IMR-90 (cell line): ENCODE measurements around the gene DUSP16. TPM values are rescaled to one million over a fixed set of nuclear protein-coding genes. Genes with fewer than 3 reads are reported as not detected.

Experiments
- ATAC-seq: fragments of 200-7000 bp; cut with Tn5 transposase; 2 replicates; pipeline ENCODE4 v1.9.1; 2020; ENCODE audit warnings: low read depth, mild to moderate bottlenecking, moderate library complexity
- BruUV-seq: library from RNA; stranded (reverse); fragments of 400-500 nt; replicated peaks from 2 replicates; lab custom pipeline; 2021; lab: Mats Ljungman, UMichigan
- CTCF ChIA-PET: fragments of 300-600 bp; formaldehyde crosslinking; extraction: SDS; loops from one replicate; lab custom pipeline; 2021; ENCODE audit warnings: antibody characterized with exemption; lab: Yijun Ruan, JAX
- POLR2A ChIA-PET: fragments of 300-600 bp; sonication (Branson Sonifier 250); formaldehyde crosslinking; loops from one replicate; lab custom pipeline; 2022; ENCODE audit warnings: antibody characterized with exemption; ENCODE audit not compliant: unreplicated experiment; lab: Charles Lee
- DNase-seq: peaks from one replicate; pipeline ENCODE4 v3.0.0; 2013
- H2AFZ ChIP-seq: replicated peaks from 2 replicates; pipeline ENCODE3; 2013; ENCODE audit warnings: low read length, mild to moderate bottlenecking; ENCODE audit not compliant: poor library complexity
- H2AK5ac ChIP-seq: 2 replicates; pipeline ENCODE4 v1.6.1; 2013; ENCODE audit warnings: low read depth, low read length, inconsistent platforms
- H2AK9ac ChIP-seq: replicated peaks from 2 replicates; pipeline ENCODE3; 2013; ENCODE audit warnings: mild to moderate bottlenecking, low read depth, low read length, moderate library complexity; ENCODE audit not compliant: poor library complexity
- H2BK120ac ChIP-seq: 2 replicates; pipeline ENCODE4 v1.6.1; 2013; ENCODE audit warnings: low read depth, low read length, inconsistent platforms
- H2BK15ac ChIP-seq: 3 replicates; pipeline ENCODE4 v1.6.1; 2013; ENCODE audit warnings: low read depth, low read length, inconsistent platforms
- H2BK20ac ChIP-seq: 2 replicates; pipeline ENCODE4 v1.6.1; 2013; ENCODE audit warnings: low read depth, mild to moderate bottlenecking, inconsistent platforms, low read length, moderate library complexity
- H2BK5ac ChIP-seq: 2 replicates; pipeline ENCODE4 v1.6.1; 2013; ENCODE audit warnings: mild to moderate bottlenecking, low read depth, low read length, inconsistent platforms; ENCODE audit not compliant: poor library complexity, severe bottlenecking
- H3K14ac ChIP-seq: replicated peaks from 2 replicates; pipeline ENCODE4 v1.6.1; 2013; ENCODE audit warnings: low read depth, low read length, inconsistent platforms
- H3K18ac ChIP-seq: 2 replicates; pipeline ENCODE4 v1.6.1; 2013; ENCODE audit warnings: low read depth, low read length, control low read depth
- H3K23ac ChIP-seq: 2 replicates; pipeline ENCODE4 v1.6.1; 2013; ENCODE audit warnings: low read depth, low read length, inconsistent platforms
- H3K27ac ChIP-seq: 2 replicates; pipeline ENCODE4 v1.5.1; 2013; ENCODE audit warnings: mild to moderate bottlenecking, control low read depth, low read length; ENCODE audit not compliant: insufficient read depth
- H3K27me3 ChIP-seq: 2 replicates; pipeline ENCODE4 v1.6.1; 2013; ENCODE audit warnings: low read length; ENCODE audit not compliant: control insufficient read depth, insufficient read depth
- H3K36me3 ChIP-seq: 2 replicates; pipeline ENCODE4 v1.6.1; 2013; ENCODE audit warnings: low read length, mixed read lengths; ENCODE audit not compliant: control insufficient read depth, insufficient read depth
- H3K4ac ChIP-seq: 2 replicates; pipeline ENCODE4 v1.6.1; 2013; ENCODE audit warnings: low read depth, low read length, inconsistent platforms
- H3K4me1 ChIP-seq: 2 replicates; pipeline ENCODE4 v1.6.1; 2013; ENCODE audit warnings: low read length, mixed read lengths; ENCODE audit not compliant: control insufficient read depth, insufficient read depth
- H3K4me2 ChIP-seq: 2 replicates; pipeline ENCODE4 v1.6.1; 2013; ENCODE audit warnings: low read depth, mild to moderate bottlenecking, control low read depth, low read length, moderate library complexity
- H3K4me3 ChIP-seq: 2 replicates; pipeline ENCODE4 v1.5.1; 2013; ENCODE audit warnings: low read depth, mild to moderate bottlenecking, control low read depth, low read length, moderate library complexity; ENCODE audit not compliant: insufficient read depth
- H3K56ac ChIP-seq: 2 replicates; pipeline ENCODE4 v1.6.1; 2013; ENCODE audit warnings: low read length, inconsistent platforms; ENCODE audit not compliant: insufficient read depth; ENCODE audit errors: extremely low read depth
- H3K79me1 ChIP-seq, 2 experiments: 2 replicates each; pipeline ENCODE4 v1.6.1; 2013; ENCODE audit warnings: low read length in 2 of 2, inconsistent platforms in 1 of 2, low read depth in 1 of 2
- H3K9ac ChIP-seq: 2 replicates; pipeline ENCODE4 v1.6.1; 2013; ENCODE audit warnings: low read depth, low read length, control low read depth
- H3K9me1 ChIP-seq: 2 replicates; pipeline ENCODE4 v1.6.1; 2013; ENCODE audit warnings: low read length, inconsistent platforms; ENCODE audit not compliant: insufficient read depth
- H3K9me3 ChIP-seq: 2 replicates; pipeline ENCODE4 v1.6.1; 2013; ENCODE audit warnings: low read length; ENCODE audit not compliant: control insufficient read depth, insufficient read depth
- H4K20me1 ChIP-seq: 2 replicates; pipeline ENCODE4 v1.6.1; 2013; ENCODE audit warnings: low read length, inconsistent platforms; ENCODE audit not compliant: insufficient read depth
- H4K5ac ChIP-seq: 2 replicates; pipeline ENCODE4 v1.6.1; 2013; ENCODE audit warnings: mild to moderate bottlenecking, low read depth, low read length, control low read depth
- H4K8ac ChIP-seq, 2 experiments: 2 replicates each; pipeline ENCODE4 v1.6.1; 2013; ENCODE audit warnings: low read depth in 2 of 2, low read length in 2 of 2, control low read depth in 1 of 2, inconsistent platforms in 1 of 2
- H4K91ac ChIP-seq: 2 replicates; pipeline ENCODE4 v1.6.1; 2013; ENCODE audit warnings: low read depth, low read length, inconsistent platforms; ENCODE audit not compliant: insufficient read depth
- BHLHE40 ChIP-seq: fragments of 150-350 bp; IDR thresholded peaks from 2 replicates; pipeline ENCODE4 v1.6.1; 2016; ENCODE audit warnings: mild to moderate bottlenecking, low read depth, low read length
- CEBPB ChIP-seq: IDR thresholded peaks from 2 replicates; pipeline ENCODE4 v1.6.1; 2012; ENCODE audit warnings: low read depth, low read length, improper control_type of control experiment
- CHD1 ChIP-seq: IDR thresholded peaks from 2 replicates; pipeline ENCODE4 v1.6.1; 2012; ENCODE audit warnings: low read depth, low read length, improper control_type of control experiment
- CTCF ChIP-seq: conservative IDR thresholded peaks from 2 replicates; pipeline ENCODE4 v1.5.1; 2012; ENCODE audit warnings: mild to moderate bottlenecking, low read depth, low read length, improper control_type of control experiment
- ELK1 ChIP-seq: fragments of 150-350 bp; IDR thresholded peaks from 2 replicates; pipeline ENCODE4 v1.6.1; 2016; ENCODE audit warnings: low read depth, mild to moderate bottlenecking, low read length, moderate library complexity, borderline replicate concordance
- FOS ChIP-seq: fragments of 150-350 bp; IDR thresholded peaks from 2 replicates; pipeline ENCODE4 v1.6.1; 2016; ENCODE audit warnings: low read depth, low read length
- MAFK ChIP-seq: IDR thresholded peaks from 2 replicates; pipeline ENCODE4 v1.6.1; 2012; ENCODE audit warnings: low read depth, low read length, improper control_type of control experiment
- MAZ ChIP-seq: IDR thresholded peaks from 2 replicates; pipeline ENCODE4 v1.6.1; 2012; ENCODE audit warnings: low read depth, mild to moderate bottlenecking, low read length, improper control_type of control experiment, moderate library complexity, borderline replicate concordance
- MXI1 ChIP-seq: IDR thresholded peaks from 2 replicates; pipeline ENCODE4 v1.6.1; 2012; ENCODE audit warnings: low read depth, mild to moderate bottlenecking, low read length, moderate library complexity, borderline replicate concordance
- NFE2L2 ChIP-seq: fragments of 150-350 bp; IDR thresholded peaks from 2 replicates; pipeline ENCODE4 v1.6.1; 2016; ENCODE audit warnings: low read depth, mild to moderate bottlenecking, low read length
- POLR2A ChIP-seq: IDR thresholded peaks from 2 replicates; pipeline ENCODE4 v1.6.1; 2012; ENCODE audit warnings: mild to moderate bottlenecking, low read depth, low read length
- RAD21 ChIP-seq: IDR thresholded peaks from 2 replicates; pipeline ENCODE4 v1.6.1; 2012; ENCODE audit warnings: low read length, improper control_type of control experiment
- RCOR1 ChIP-seq: IDR thresholded peaks from 2 replicates; pipeline ENCODE4 v1.6.1; 2012; ENCODE audit warnings: mild to moderate bottlenecking, low read length, improper control_type of control experiment; ENCODE audit not compliant: insufficient replicate concordance
- RFX5 ChIP-seq: IDR thresholded peaks from 2 replicates; pipeline ENCODE4 v1.8.0; 2012; ENCODE audit warnings: low read depth, mild to moderate bottlenecking, low read length, moderate library complexity
- SMC3 ChIP-seq: fragments of 150-350 bp; IDR thresholded peaks from 2 replicates; pipeline ENCODE4 v1.6.1; 2016; ENCODE audit warnings: low read depth, mild to moderate bottlenecking, antibody characterized with exemption, low read length, moderate library complexity
- USF2 ChIP-seq: fragments of 150-350 bp; IDR thresholded peaks from 2 replicates; pipeline ENCODE4 v1.6.1; 2017; ENCODE audit warnings: mild to moderate bottlenecking, antibody characterized with exemption, low read length, low read depth
- WGBS, 2 experiments: methylation state at CpG; one replicate each; pipeline versions ENCODE4 v1.1.5 to v1.1.7; 2013; ENCODE audit warnings: missing lambda C conversion rate in 2 of 2; ENCODE audit not compliant: insufficient read length in 1 of 2; ENCODE audit errors: extremely low coverage in 2 of 2; 5-methylcytosine and 5-hydroxymethylcytosine counted together
- dilution Hi-C: fragments of 300-500 bp; cut with HindIII; formaldehyde crosslinking; loops from one replicate; pipeline ENCODE4 v1.14.3; 2018; ENCODE audit warnings: low sequenced_read_pairs; ENCODE audit not compliant: unreplicated experiment
- in situ Hi-C: fragments of 300-500 bp; cut with MboI; formaldehyde crosslinking; loops from 3 replicates; pipeline ENCODE4 v1.14.3; 2019; ENCODE audit warnings: low sequenced_read_pairs, inconsistent platforms, mixed read lengths
- intact Hi-C: fragments of 100-400 bp; cut with micrococcal nuclease; formaldehyde crosslinking; loops from 2 replicates; pipeline ENCODE4 v1.10.0; 2022
- polyA plus RNA-seq, 3 experiments: library from polyadenylated mRNA; depleted of rRNA; stranded (reverse); fragments of >200 nt; gene quantifications; 2 replicates each; pipeline ENCODE4 v1.2.3, GENCODE V29; 2012; ENCODE audit warnings: low replicate concordance in 1 of 3
- total RNA-seq: library from RNA; depleted of rRNA; stranded (reverse); fragments of >200 nt; gene quantifications from 2 replicates; pipeline ENCODE4 v1.2.3, GENCODE V29; 2012

DUSP16 gene
- total and polyA plus RNA-seq, 2 of the 4 experiments (the other 2 are of a cell fraction): 4.7 to 10.0 TPM

GRCh38 chr12:12609692-12610091 is 47.0 kb upstream of the DUSP16 start:
- H3K9ac ChIP-seq: no peak overlapping the region
- peaks cover 7 to 18% of the 10 kb centered on the region in 2 experiments; a peak in 3 of 4 replicates for H3K79me1 ChIP-seq
- DNase-seq (no peak), ATAC-seq (no peak)
- H3K23ac ChIP-seq: no peak overlapping the region
- ChIA-PET CTCF (no interaction called here), POLR2A (no interaction called here)
- H3K9me3 ChIP-seq: no peaks in the 10 kb centered on the region
- H2BK20ac ChIP-seq: no peak overlapping the region
- H3K27ac ChIP-seq: no peak overlapping the region
- H3K4ac ChIP-seq: no peak overlapping the region
- H3K36me3 ChIP-seq: no peaks in the 10 kb centered on the region
- no peak overlapping the region for H2AK5ac ChIP-seq
- no peak overlapping the region for H4K8ac ChIP-seq
- no peaks in the 10 kb centered on the region; the same call in 1 of the 2 replicates for H3K9me1 ChIP-seq
- H4K20me1 ChIP-seq: no peaks in the 10 kb centered on the region
- H2BK15ac ChIP-seq: no peak overlapping the region
- no peak overlapping the region for H2AK9ac ChIP-seq
- H4K5ac ChIP-seq: no peak overlapping the region
- H3K27me3 ChIP-seq: no peaks in the 10 kb centered on the region
- no peak overlapping the region for H3K56ac ChIP-seq
- no peak overlapping the region for H3K18ac ChIP-seq
- no peak overlapping the region for H3K4me2 ChIP-seq
- dilution Hi-C loops: no loop called here
- H2AFZ ChIP-seq: no peak overlapping the region
- H2BK5ac ChIP-seq: no peak overlapping the region
- no peak overlapping the region for H3K14ac ChIP-seq
- in situ Hi-C loops: no loop called here
- H3K4me1 ChIP-seq: peaks cover 2% of the 10 kb centered on the region; the same call in 1 of the 2 replicates
- TF ChIP-seq RAD21 (no peak), POLR2A (no peak), CEBPB (no peak), ELK1 (no peak), NFE2L2 (no peak), SMC3 (no peak), RFX5 (no peak), CTCF (no peak), FOS (no peak), CHD1 (no peak), USF2 (no peak), BHLHE40 (no peak), MAFK (no peak), MAZ (no peak), RCOR1 (no peak), MXI1 (no peak)
- no peak overlapping the region for H4K91ac ChIP-seq
- intact Hi-C loops: loop anchor here (5.0 kb wide), 1 partner anchor 47 kb away; the partner anchor contains the start of gene DUSP16
- WGBS, 2 experiments: no CpG with 5 or more reads among the region's 3 CpGs
- no peak overlapping the region for H3K4me3 ChIP-seq
- H2BK120ac ChIP-seq: no peak overlapping the region
- BruUV-seq: no TSS peak
